HEK293 (cell line): ENCODE data around the gene ARL3.

Experiments
- CTCF ChIA-PET: fragments of 350-600 bp; formaldehyde crosslinking; extraction: SDS; loops from one replicate; lab custom pipeline; 2021; ENCODE audit warnings: antibody characterized with exemption; lab: Yijun Ruan, JAX
- POLR2A ChIA-PET: fragments of 300-600 bp; formaldehyde crosslinking; extraction: SDS; loops from one replicate; lab custom pipeline; 2020; ENCODE audit warnings: antibody characterized with exemption, inconsistent platforms; lab: Yijun Ruan, JAX
- H3K27ac ChIP-seq: fragments of 200-500 bp; sonication (Bioruptor generic); 2 replicates; pipeline ENCODE4 v1.5.1; 2014; ENCODE audit warnings: low read depth, low read length, control low read depth, inconsistent platforms; ENCODE audit errors: extremely low read depth
- H3K36me3 ChIP-seq, 2 experiments: fragments of 200-500 bp in 1 of 2; sonication (Bioruptor generic) in 1 of 2; 1 replicate in 1 of 2; 2 replicates in 1 of 2; pipeline ENCODE4 v1.5.1; 2014 to 2017; ENCODE audit warnings: inconsistent platforms in 2 of 2, low read length in 2 of 2; ENCODE audit not compliant: control insufficient read depth in 2 of 2, insufficient read depth in 1 of 2
- H3K4me1 ChIP-seq: fragments of 200-500 bp; sonication (Bioruptor generic); 2 replicates; pipeline ENCODE4 v1.5.1; 2014; ENCODE audit warnings: mild to moderate bottlenecking, low read length, inconsistent platforms; ENCODE audit not compliant: control insufficient read depth, insufficient read depth
- H3K4me3 ChIP-seq: 2 replicates; pipeline ENCODE4 v1.5.1; 2011; ENCODE audit warnings: low read depth, mild to moderate bottlenecking, control low read depth, low read length, moderate library complexity
- H3K9me3 ChIP-seq: fragments of 200-500 bp; sonication (Bioruptor generic); 2 replicates; pipeline ENCODE4 v1.5.1; 2014; ENCODE audit warnings: low read depth, low read length, inconsistent platforms; ENCODE audit not compliant: control insufficient read depth, insufficient read depth
- GLI4 ChIP-seq: fragments of 450-650 bp; formaldehyde crosslinking; IDR thresholded peaks from 2 replicates; pipeline ENCODE4 v1.5.1; 2016; ENCODE audit warnings: missing biosample characterization, missing genetic modification characterization
- HOXA7 ChIP-seq: sonication (generic); formaldehyde crosslinking; IDR thresholded peaks from 2 replicates; pipeline ENCODE4 v1.8.1; 2022; ENCODE audit warnings: missing genetic modification reagents, borderline replicate concordance
- HOXC10 ChIP-seq: sonication (generic); formaldehyde crosslinking; IDR thresholded peaks from 2 replicates; pipeline ENCODE4 v1.8.1; 2023; ENCODE audit warnings: mild to moderate bottlenecking, missing genetic modification reagents
- SP3 ChIP-seq: fragments of 450-650 bp; formaldehyde crosslinking; IDR thresholded peaks from 2 replicates; pipeline ENCODE4 v1.5.1; 2016; ENCODE audit warnings: missing biosample characterization, missing genetic modification characterization
- ZBTB8A ChIP-seq: fragments of 450-650 bp; formaldehyde crosslinking; IDR thresholded peaks from 2 replicates; pipeline ENCODE4 v1.5.1; 2016; ENCODE audit warnings: missing biosample characterization, missing genetic modification characterization
- ZNF133 ChIP-seq: fragments of 450-650 bp; formaldehyde crosslinking; IDR thresholded peaks from 2 replicates; pipeline ENCODE4 v1.5.1; 2016; ENCODE audit warnings: missing biosample characterization, missing genetic modification characterization
- ZNF223 ChIP-seq: fragments of 450-650 bp; formaldehyde crosslinking; IDR thresholded peaks from 2 replicates; pipeline ENCODE4 v1.5.1; 2016; ENCODE audit warnings: missing biosample characterization, missing genetic modification characterization
- ZNF274 ChIP-seq, 2 experiments: fragments of 200-500 bp in 1 of 2; fragments of 450-650 bp in 1 of 2; sonication (Bioruptor generic) in 1 of 2; formaldehyde crosslinking in 1 of 2; IDR thresholded peaks; 2 replicates each; pipeline versions ENCODE4 v1.5.1 to v1.6.1; 2014 to 2016; ENCODE audit warnings: borderline replicate concordance in 1 of 2, inconsistent platforms in 1 of 2, low read length in 1 of 2, missing biosample characterization in 1 of 2, missing genetic modification characterization in 1 of 2
- ZNF426 ChIP-seq: fragments of 450-650 bp; formaldehyde crosslinking; IDR thresholded peaks from 2 replicates; pipeline ENCODE4 v1.5.1; 2017; ENCODE audit warnings: missing biosample characterization, missing genetic modification characterization, mild to moderate bottlenecking, inconsistent platforms, moderate library complexity
- ZNF549 ChIP-seq: fragments of 450-650 bp; IDR thresholded peaks from 2 replicates; pipeline ENCODE4 v1.5.1; 2018; ENCODE audit warnings: missing biosample characterization, missing genetic modification characterization, mild to moderate bottlenecking, inconsistent platforms, moderate library complexity
- ZNF585B ChIP-seq: fragments of 450-650 bp; formaldehyde crosslinking; IDR thresholded peaks from 2 replicates; pipeline ENCODE4 v1.5.1; 2016; ENCODE audit warnings: missing biosample characterization, missing genetic modification characterization
- ZNF624 ChIP-seq: fragments of 450-650 bp; formaldehyde crosslinking; IDR thresholded peaks from 2 replicates; pipeline ENCODE4 v1.5.1; 2017; ENCODE audit warnings: missing biosample characterization, missing genetic modification characterization
- ZNF701 ChIP-seq: fragments of 450-650 bp; formaldehyde crosslinking; IDR thresholded peaks from 2 replicates; pipeline ENCODE4 v1.5.1; 2016; ENCODE audit warnings: missing biosample characterization, missing genetic modification characterization
- ZNF843 ChIP-seq: fragments of 450-650 bp; formaldehyde crosslinking; IDR thresholded peaks from 2 replicates; pipeline ENCODE4 v1.5.1; 2016; ENCODE audit warnings: missing biosample characterization, missing genetic modification characterization
- ZSCAN30 ChIP-seq: fragments of 450-650 bp; IDR thresholded peaks from 2 replicates; pipeline ENCODE4 v1.5.1; 2018; ENCODE audit warnings: missing biosample characterization, mild to moderate bottlenecking, missing genetic modification characterization, moderate library complexity
- TF ChIP-seq, protein P1 (sequence below): fragments of 450-650 bp; formaldehyde crosslinking; IDR thresholded peaks from 2 replicates; pipeline ENCODE4 v1.5.1; 2016; ENCODE audit warnings: missing biosample characterization, missing genetic modification characterization
- TF ChIP-seq, protein P2 (sequence below): fragments of 450-650 bp; IDR thresholded peaks from 2 replicates; pipeline ENCODE4 v1.5.1; 2018; ENCODE audit warnings: missing biosample characterization, mild to moderate bottlenecking, missing genetic modification characterization
- TF ChIP-seq, protein P3 (sequence below): fragments of 450-650 bp; formaldehyde crosslinking; IDR thresholded peaks from 2 replicates; pipeline ENCODE4 v1.5.1; 2016; ENCODE audit warnings: missing biosample characterization, missing genetic modification characterization
- TF ChIP-seq, protein P4 (sequence below): fragments of 450-650 bp; formaldehyde crosslinking; IDR thresholded peaks from 2 replicates; pipeline ENCODE4 v1.5.1; 2017; ENCODE audit warnings: missing biosample characterization, mild to moderate bottlenecking, missing genetic modification characterization, moderate library complexity
- TF ChIP-seq, protein P5 (sequence below): fragments of 450-650 bp; formaldehyde crosslinking; IDR thresholded peaks from 2 replicates; pipeline ENCODE4 v1.5.1; 2016; ENCODE audit warnings: missing biosample characterization, missing genetic modification characterization, borderline replicate concordance

The ARL3 gene

DNA sequence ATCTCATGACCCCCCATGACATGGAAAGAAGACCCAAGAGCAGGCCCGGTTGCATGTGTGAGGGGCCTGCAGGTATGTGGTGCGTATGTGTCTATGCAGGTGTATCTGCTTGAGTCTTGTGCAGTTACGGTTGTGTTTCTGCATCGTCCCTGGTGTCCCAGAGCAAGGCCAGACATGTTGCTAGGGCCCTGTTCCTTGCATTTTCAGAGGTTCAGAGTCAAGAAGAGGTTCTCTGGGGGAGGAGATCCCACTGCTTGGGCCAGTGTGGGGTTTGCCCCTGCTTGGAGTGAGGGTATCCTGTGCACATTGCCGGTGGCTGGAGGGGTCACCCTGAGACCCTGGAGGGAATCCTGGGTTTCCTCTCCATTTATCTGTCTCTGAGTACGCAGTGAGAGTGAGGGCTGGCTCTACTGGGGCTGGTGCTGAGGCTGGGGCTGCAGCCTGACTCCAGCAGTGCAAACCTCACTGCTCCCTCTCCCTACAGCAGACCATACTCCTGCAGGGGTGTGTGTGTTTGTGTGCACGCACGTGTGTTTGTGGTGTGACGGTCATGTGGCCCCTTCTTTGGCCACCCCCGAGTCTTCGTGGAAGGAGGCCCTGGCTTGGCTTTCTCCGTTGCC, 65.8 kb downstream of the ARL3 start:
- H3K4me1 ChIP-seq, result peaks cover 15% of the 10 kb centered on the region
- H3K4me3 ChIP-seq, result no peak overlapping the region
- POLR2A ChIA-PET, result no interaction called here
- TF ChIP-seq, protein P1, sequence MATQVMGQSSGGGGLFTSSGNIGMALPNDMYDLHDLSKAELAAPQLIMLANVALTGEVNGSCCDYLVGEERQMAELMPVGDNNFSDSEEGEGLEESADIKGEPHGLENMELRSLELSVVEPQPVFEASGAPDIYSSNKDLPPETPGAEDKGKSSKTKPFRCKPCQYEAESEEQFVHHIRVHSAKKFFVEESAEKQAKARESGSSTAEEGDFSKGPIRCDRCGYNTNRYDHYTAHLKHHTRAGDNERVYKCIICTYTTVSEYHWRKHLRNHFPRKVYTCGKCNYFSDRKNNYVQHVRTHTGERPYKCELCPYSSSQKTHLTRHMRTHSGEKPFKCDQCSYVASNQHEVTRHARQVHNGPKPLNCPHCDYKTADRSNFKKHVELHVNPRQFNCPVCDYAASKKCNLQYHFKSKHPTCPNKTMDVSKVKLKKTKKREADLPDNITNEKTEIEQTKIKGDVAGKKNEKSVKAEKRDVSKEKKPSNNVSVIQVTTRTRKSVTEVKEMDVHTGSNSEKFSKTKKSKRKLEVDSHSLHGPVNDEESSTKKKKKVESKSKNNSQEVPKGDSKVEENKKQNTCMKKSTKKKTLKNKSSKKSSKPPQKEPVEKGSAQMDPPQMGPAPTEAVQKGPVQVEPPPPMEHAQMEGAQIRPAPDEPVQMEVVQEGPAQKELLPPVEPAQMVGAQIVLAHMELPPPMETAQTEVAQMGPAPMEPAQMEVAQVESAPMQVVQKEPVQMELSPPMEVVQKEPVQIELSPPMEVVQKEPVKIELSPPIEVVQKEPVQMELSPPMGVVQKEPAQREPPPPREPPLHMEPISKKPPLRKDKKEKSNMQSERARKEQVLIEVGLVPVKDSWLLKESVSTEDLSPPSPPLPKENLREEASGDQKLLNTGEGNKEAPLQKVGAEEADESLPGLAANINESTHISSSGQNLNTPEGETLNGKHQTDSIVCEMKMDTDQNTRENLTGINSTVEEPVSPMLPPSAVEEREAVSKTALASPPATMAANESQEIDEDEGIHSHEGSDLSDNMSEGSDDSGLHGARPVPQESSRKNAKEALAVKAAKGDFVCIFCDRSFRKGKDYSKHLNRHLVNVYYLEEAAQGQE (tag by site-specific recombination), result no peak
- TF ChIP-seq ZNF701 (tag by site-specific recombination) (no peak), GLI4 (tag by site-specific recombination) (no peak), ZNF133 (tag by site-specific recombination) (no peak), ZNF426 (no peak), ZSCAN30 (tag by site-specific recombination) (no peak), HOXA7 (no peak), SP3 (tag by site-specific recombination) (no peak), ZNF223 (tag by site-specific recombination) (no peak), ZNF585B (tag by site-specific recombination) (no peak), HOXC10 (no peak), ZNF549 (tag by site-specific recombination) (no peak), ZNF274 (IDR thresholded peaks at IDR 0.05; ENCODE audit: low read length) (no peak), ZNF274 (tag by site-specific recombination; IDR thresholded peaks at IDR 0.05; ENCODE audit: borderline replicate concordance) (no peak), ZNF843 (tag by site-specific recombination) (no peak), ZBTB8A (no peak), ZNF624 (tag by site-specific recombination) (no peak)
- TF ChIP-seq, protein P2, sequence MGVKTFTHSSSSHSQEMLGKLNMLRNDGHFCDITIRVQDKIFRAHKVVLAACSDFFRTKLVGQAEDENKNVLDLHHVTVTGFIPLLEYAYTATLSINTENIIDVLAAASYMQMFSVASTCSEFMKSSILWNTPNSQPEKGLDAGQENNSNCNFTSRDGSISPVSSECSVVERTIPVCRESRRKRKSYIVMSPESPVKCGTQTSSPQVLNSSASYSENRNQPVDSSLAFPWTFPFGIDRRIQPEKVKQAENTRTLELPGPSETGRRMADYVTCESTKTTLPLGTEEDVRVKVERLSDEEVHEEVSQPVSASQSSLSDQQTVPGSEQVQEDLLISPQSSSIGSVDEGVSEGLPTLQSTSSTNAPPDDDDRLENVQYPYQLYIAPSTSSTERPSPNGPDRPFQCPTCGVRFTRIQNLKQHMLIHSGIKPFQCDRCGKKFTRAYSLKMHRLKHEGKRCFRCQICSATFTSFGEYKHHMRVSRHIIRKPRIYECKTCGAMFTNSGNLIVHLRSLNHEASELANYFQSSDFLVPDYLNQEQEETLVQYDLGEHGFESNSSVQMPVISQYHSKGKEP, result no peak
- TF ChIP-seq, protein P3, sequence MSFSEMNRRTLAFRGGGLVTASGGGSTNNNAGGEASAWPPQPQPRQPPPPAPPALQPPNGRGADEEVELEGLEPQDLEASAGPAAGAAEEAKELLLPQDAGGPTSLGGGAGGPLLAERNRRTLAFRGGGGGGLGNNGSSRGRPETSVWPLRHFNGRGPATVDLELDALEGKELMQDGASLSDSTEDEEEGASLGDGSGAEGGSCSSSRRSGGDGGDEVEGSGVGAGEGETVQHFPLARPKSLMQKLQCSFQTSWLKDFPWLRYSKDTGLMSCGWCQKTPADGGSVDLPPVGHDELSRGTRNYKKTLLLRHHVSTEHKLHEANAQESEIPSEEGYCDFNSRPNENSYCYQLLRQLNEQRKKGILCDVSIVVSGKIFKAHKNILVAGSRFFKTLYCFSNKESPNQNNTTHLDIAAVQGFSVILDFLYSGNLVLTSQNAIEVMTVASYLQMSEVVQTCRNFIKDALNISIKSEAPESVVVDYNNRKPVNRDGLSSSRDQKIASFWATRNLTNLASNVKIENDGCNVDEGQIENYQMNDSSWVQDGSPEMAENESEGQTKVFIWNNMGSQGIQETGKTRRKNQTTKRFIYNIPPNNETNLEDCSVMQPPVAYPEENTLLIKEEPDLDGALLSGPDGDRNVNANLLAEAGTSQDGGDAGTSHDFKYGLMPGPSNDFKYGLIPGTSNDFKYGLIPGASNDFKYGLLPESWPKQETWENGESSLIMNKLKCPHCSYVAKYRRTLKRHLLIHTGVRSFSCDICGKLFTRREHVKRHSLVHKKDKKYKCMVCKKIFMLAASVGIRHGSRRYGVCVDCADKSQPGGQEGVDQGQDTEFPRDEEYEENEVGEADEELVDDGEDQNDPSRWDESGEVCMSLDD, result no peak
- TF ChIP-seq, protein P4, sequence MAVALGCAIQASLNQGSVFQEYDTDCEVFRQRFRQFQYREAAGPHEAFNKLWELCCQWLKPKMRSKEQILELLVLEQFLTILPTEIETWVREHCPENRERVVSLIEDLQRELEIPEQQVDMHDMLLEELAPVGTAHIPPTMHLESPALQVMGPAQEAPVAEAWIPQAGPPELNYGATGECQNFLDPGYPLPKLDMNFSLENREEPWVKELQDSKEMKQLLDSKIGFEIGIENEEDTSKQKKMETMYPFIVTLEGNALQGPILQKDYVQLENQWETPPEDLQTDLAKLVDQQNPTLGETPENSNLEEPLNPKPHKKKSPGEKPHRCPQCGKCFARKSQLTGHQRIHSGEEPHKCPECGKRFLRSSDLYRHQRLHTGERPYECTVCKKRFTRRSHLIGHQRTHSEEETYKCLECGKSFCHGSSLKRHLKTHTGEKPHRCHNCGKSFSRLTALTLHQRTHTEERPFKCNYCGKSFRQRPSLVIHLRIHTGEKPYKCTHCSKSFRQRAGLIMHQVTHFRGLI (tag by site-specific recombination), result no peak
- TF ChIP-seq, protein P5, sequence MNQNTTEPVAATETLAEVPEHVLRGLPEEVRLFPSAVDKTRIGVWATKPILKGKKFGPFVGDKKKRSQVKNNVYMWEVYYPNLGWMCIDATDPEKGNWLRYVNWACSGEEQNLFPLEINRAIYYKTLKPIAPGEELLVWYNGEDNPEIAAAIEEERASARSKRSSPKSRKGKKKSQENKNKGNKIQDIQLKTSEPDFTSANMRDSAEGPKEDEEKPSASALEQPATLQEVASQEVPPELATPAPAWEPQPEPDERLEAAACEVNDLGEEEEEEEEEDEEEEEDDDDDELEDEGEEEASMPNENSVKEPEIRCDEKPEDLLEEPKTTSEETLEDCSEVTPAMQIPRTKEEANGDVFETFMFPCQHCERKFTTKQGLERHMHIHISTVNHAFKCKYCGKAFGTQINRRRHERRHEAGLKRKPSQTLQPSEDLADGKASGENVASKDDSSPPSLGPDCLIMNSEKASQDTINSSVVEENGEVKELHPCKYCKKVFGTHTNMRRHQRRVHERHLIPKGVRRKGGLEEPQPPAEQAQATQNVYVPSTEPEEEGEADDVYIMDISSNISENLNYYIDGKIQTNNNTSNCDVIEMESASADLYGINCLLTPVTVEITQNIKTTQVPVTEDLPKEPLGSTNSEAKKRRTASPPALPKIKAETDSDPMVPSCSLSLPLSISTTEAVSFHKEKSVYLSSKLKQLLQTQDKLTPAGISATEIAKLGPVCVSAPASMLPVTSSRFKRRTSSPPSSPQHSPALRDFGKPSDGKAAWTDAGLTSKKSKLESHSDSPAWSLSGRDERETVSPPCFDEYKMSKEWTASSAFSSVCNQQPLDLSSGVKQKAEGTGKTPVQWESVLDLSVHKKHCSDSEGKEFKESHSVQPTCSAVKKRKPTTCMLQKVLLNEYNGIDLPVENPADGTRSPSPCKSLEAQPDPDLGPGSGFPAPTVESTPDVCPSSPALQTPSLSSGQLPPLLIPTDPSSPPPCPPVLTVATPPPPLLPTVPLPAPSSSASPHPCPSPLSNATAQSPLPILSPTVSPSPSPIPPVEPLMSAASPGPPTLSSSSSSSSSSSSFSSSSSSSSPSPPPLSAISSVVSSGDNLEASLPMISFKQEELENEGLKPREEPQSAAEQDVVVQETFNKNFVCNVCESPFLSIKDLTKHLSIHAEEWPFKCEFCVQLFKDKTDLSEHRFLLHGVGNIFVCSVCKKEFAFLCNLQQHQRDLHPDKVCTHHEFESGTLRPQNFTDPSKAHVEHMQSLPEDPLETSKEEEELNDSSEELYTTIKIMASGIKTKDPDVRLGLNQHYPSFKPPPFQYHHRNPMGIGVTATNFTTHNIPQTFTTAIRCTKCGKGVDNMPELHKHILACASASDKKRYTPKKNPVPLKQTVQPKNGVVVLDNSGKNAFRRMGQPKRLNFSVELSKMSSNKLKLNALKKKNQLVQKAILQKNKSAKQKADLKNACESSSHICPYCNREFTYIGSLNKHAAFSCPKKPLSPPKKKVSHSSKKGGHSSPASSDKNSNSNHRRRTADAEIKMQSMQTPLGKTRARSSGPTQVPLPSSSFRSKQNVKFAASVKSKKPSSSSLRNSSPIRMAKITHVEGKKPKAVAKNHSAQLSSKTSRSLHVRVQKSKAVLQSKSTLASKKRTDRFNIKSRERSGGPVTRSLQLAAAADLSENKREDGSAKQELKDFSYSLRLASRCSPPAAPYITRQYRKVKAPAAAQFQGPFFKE, result no peak
- TF ChIP-seq, all 188 proteins: peak for 0
- CTCF ChIA-PET, result no interaction called here
- Histone ChIP-seq H3K27ac (0 out of 2 replicates have a peak overlapping the region, but pooled peaks have one; percentile 16), H3K9me3 (no peaks in the 10 kb centered on the region), H3K36me3 (peaks cover 5 to 38% of the 10 kb centered on the region in 2 experiments; a peak in 2 of 3 replicates)
